ENCODE data around the gene AVPR1A.

The AVPR1A gene

GRCh38 chr12:63095369-63095980, 55.5 kb downstream of the AVPR1A start:
- no peak for DNase-seq

- no peak for DNase-seq
These were observed 57.3 kb downstream of the AVPR1A start for GRCh38 chr12:63093711-63094110.

- DNase-seq = no peak
These were observed 57.9 kb downstream of the AVPR1A start for GRCh38 chr12:63093084-63093483.
